Lower leg skin (tissue), 3 donors: ENCODE data around the gene CLASP1.

Experiments used
- POLR2A ChIP-seq, 2 donors: fragments of 450-650 bp; IDR thresholded peaks; one replicate each; pipeline ENCODE4 v1.6.1; 2016 to 2017; ENCODE audit warnings: antibody characterized with exemption in 2 of 2, mild to moderate bottlenecking in 1 of 2, moderate library complexity in 1 of 2
- TF ChIP-seq, protein P1 (sequence below), 3 donors: fragments of 450-650 bp; IDR thresholded peaks; one replicate each; pipeline ENCODE4 v1.5.1; 2016; ENCODE audit warnings: antibody characterized with exemption in 3 of 3, mild to moderate bottlenecking in 3 of 3, moderate library complexity in 2 of 3

GRCh38 chr2:121363632-121364420 is 285.4 kb downstream of the CLASP1 start:
- TF ChIP-seq, protein P1, sequence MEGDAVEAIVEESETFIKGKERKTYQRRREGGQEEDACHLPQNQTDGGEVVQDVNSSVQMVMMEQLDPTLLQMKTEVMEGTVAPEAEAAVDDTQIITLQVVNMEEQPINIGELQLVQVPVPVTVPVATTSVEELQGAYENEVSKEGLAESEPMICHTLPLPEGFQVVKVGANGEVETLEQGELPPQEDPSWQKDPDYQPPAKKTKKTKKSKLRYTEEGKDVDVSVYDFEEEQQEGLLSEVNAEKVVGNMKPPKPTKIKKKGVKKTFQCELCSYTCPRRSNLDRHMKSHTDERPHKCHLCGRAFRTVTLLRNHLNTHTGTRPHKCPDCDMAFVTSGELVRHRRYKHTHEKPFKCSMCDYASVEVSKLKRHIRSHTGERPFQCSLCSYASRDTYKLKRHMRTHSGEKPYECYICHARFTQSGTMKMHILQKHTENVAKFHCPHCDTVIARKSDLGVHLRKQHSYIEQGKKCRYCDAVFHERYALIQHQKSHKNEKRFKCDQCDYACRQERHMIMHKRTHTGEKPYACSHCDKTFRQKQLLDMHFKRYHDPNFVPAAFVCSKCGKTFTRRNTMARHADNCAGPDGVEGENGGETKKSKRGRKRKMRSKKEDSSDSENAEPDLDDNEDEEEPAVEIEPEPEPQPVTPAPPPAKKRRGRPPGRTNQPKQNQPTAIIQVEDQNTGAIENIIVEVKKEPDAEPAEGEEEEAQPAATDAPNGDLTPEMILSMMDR (IDR thresholded peaks at IDR 0.05): no peak
- no peak for TF ChIP-seq POLR2A (IDR thresholded peaks at IDR 0.05)
